Activated T-helper 1 cell treated with anti-CD3 and anti-CD28 coated beads, Interleukin-2, amount 50 U/mL, for 16 hours (primary cell): Measurements from ENCODE around the gene SCRN2.

Experiments used
- DNase-seq, 2 donors: peaks; one replicate each; pipeline ENCODE4 v3.0.0-alpha.2; 2020; ENCODE audit warnings: low read depth in 1 of 2, low spot score in 1 of 2

The SCRN2 gene

DNA sequence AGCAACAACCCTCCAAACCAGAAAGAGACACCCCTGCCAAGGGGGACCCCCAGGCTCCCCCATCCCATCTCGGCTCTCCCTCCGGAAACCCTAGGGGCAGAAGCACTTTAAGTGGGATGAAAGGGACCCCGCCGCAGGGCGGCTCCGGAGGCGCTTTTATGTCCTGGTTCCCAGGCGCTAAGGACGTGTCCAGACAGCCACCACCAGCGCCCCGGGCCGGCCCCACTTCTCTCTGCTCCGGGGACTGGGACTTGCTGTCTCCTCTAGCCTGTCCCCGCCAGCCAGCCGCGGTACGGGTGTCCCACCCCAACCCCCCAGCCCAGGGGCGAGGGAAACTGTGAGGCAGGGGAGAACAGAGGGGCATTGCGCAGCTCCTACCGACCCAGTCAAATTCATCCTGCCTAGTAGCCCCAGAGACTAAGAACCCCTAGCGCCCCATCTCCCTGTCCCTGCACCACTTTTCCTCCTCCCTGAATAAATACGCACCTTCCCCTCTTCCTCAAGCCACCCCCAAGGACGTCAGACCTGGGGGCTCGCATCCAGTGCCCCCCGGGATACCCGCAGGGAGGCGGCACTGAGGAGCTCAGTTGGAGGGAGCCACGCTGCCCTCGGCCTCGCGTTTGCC lies 5.8 kb upstream of the SCRN2 start:
- DNase-seq = no peak

DNA sequence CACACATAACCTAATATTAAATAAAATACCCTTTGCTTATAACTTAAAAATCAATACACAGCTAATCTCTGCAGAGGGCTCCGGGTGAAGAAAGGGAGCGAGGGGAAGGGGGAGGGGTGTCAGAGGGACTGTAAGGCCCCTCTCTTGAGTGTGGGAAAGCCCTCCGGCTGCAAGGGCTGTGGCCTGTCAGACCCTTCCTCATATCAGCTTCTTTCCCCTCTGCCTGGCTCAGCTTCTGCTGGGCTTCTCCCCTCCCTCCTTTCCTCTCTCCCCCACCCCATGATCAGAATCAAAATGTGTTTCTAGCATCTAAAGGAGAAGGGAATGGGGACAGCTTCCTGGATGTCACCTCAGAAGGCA lies 4.6 kb upstream of the SCRN2 start:
- DNase-seq = no peak

GRCh38 chr17:47844814-47845715 lies 4.0 kb upstream of the SCRN2 start:
- DNase-seq = no peak

GRCh38 chr17:47844227-47844626 lies 3.2 kb upstream of the SCRN2 start:
- DNase-seq = no peak

- no peak for DNase-seq
Observed at GRCh38 chr17:47843391-47843730, 2.3 kb upstream of the SCRN2 start.

GRCh38 chr17:47841488-47842291 lies 617 bp upstream of the SCRN2 start:
- DNase-seq = no peak

DNA sequence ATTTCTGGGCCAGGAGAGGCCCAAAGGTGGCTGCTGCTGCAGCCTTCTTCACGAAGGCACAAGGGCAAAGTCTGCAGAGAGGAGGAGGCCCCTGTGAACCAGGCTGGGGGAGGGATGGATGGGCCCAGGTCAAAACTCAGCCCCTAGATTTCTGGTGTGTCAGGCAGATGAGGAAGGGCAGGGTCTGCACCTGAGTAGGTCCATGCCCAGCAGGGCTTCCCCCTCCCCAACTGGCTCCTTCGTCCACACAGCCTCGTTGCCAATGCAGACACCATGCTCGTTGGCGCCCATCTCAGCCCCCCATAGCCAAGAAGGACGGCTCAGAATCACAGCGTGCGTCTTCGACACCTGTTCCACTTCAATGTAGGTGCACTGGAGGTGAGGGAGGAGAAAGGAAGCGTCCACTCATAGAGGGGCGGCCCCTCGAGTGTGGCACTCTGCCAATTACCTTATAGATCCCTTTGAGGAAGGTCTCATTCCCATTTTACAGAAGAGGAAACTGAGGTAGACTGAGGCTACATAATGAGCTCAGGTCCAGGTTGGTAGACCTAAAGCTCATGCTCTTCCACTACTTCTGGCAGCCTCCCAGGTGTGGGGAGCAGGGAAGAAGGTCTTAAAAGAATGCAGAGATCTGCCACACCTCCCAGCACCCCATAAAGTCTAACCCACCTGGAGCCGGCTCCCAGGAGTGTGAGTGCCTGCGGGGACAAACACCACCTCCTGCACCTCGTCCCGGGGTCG lies 902 bp downstream of the SCRN2 start:
- no peak for DNase-seq

GRCh38 chr17:47839071-47839470 lies 2.0 kb downstream of the SCRN2 start:
- no peak for DNase-seq

- DNase-seq = no peak
Observed at GRCh38 chr17:47838636-47839035, 2.4 kb downstream of the SCRN2 start.

DNA sequence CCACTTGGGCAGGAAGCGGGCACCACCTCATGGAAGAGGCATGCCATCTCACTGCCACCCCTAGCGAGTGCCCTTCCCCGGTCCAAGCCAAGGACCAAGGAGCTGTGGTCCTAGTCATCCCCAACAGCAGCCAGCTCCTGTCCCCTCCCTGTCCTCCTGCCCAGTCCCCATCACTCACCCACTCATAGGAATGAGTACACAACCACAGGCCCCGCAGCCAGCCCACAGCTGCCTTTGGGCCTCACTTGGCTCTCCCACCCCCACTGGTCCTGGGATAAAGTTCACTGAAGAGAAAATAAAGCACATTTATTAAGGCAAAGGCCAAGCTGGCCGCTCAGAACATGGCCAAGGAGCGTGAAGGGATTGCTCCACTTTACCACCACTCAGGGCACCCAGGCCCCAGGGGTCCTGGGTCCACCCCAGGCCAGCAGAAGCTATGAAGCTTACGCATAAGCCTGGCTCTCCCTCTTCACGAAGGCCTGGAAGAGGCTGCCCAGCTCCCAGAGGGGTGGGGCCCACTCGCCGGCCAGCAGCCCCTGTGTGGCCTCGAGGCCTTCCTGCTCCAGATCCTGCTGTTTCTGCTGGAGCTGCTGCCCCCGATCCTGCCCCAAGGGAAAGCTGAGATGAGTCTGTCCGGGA lies 3.6 kb downstream of the SCRN2 start:
- DNase-seq = no peak

GRCh38 chr17:47836601-47837000 lies 4.5 kb downstream of the SCRN2 start:
- no peak for DNase-seq

- DNase-seq = no peak
Observed at GRCh38 chr17:47834756-47835155, 6.3 kb downstream of the SCRN2 start.

- DNase-seq = no peak
Observed at GRCh38 chr17:47831934-47832327, 9.1 kb downstream of the SCRN2 start.

- peak; percentile 87 to 88 for DNase-seq
Observed at GRCh38 chr17:47831003-47831933, 9.8 kb downstream of the SCRN2 start, which contains the start of the genes LRRC46 and MRPL10. TSS of gene LRRC46 (plus strand) at chr17:47831670. CDS start at chr17:47831990, 320 bp downstream. TSS of gene MRPL10 (minus strand) at chr17:47831541. CDS start at chr17:47831511, 30 bp downstream.

- DNase-seq = no peak
Observed at GRCh38 chr17:47830396-47831002, 10.6 kb downstream of the SCRN2 start.

DNA sequence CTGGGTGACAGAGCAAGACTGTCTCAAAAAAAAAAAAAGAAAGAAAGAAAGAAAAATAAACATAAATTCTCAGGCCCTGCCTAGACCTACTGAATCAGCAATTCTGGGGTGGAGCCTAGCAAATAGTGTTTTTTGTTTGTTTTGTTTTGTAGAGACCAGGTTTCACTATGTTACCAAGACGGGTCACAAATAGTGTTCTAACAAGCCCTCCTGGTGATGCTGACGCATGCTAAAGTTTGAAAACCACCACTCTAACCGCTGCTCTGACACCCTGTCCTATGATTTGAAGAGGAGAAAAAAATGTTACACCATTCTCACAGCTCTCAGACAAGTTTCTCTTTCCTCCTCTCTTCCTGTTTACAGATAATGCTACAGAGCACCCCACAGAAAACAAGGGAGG lies 11.2 kb downstream of the SCRN2 start:
- DNase-seq = peak in 1 of 2 donors; percentile 29

DNA sequence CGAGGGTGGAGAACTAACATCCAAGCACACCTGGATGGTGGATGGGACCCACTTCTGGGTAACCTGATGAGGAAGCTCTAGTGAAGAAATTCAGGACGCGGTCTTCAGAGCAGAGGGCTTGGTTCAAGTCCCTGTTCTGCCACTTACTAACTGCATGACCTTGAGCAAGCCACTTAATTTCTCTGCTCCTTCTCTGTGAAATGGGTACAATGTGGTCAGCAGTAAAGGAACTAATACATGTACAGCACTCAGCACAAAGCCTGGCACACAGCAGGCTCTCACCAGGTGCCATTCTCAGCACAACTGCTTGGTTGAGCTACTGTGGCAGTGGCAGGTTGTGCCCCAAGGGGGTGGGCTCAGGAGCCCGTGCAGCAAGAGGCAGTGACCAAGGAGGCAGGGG lies 17.6 kb downstream of the SCRN2 start:
- DNase-seq = no peak

GRCh38 chr17:47822785-47823184 lies 18.3 kb downstream of the SCRN2 start:
- no peak for DNase-seq
